ENCODE measurements around the gene PLN.

The PLN gene

DNA sequence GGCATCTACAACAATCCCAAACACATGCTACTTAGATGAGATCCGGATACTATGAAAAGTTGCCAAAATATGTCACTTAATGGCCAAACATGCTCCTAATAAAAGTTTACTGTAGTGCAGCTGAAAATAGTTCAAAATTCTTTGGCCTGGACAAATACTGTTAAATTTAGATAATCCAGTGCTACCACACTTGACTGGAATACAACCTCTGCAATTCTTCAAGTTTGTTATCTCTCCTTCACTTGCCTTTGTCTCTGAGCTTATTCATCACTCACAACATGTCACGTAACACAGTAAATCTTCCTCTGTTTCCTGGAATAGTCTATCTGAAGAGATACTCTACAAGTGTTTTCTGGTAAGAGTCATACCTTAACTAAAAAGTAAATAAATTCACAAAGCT lies 10.5 kb upstream of the PLN start:
- DNase-seq (ENCODE audit: low read depth), result no peak

DNA sequence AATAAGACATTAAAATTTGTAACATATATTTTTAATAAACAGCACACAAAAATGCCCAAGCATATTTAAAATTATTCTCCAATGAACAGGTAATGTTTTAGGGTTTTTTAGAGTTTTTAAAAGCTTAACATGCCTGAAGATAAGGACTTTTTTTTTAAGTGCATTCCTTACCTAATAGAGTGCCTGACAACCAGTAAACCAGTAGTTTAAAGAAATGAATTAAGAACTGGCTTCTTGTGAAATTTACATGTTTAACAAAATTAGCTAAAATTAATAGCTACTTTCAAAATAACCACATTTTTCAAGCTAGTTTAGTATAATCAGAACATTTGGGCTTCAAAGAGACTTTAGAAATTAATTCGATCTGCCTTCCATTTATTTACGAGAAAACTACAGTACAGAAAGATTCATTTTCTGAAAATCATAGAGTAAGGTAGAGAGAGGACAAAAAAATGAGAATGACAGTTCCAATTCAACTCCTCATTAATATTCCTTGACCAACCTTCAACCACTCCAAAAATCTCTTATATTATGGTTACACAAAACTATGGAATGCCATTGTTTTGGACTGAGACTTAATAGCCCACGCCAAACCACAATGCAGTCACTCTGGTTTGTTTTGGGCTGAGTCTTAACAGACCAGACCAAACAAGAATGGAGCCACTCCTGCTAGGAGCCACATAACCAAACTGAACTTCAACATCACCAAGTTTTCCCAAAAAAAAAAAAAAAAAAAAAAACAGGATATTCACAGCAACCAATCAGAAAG lies 5.7 kb upstream of the PLN start:
- DNase-seq (ENCODE audit: low read depth), result no peak

DNA sequence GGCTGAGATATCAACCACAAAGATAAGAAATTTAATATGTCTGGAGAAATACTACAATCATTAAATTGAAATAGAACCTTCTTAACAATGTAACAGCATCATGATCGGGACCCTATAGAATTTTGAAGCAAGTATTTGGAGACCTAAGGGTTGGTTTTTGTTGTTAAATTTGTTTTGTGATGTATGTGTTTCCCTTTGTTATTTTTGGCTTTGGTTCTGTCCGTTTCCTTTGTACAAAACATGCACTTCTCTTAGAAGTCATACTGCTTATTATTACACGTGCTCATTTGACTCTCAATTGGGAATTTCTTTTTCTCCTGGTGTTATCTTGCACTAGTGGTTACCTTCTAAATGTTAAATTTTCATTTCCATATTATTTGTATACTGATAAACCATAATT lies 4.0 kb upstream of the PLN start:
- DNase-seq (ENCODE audit: low read depth), result no peak

DNA sequence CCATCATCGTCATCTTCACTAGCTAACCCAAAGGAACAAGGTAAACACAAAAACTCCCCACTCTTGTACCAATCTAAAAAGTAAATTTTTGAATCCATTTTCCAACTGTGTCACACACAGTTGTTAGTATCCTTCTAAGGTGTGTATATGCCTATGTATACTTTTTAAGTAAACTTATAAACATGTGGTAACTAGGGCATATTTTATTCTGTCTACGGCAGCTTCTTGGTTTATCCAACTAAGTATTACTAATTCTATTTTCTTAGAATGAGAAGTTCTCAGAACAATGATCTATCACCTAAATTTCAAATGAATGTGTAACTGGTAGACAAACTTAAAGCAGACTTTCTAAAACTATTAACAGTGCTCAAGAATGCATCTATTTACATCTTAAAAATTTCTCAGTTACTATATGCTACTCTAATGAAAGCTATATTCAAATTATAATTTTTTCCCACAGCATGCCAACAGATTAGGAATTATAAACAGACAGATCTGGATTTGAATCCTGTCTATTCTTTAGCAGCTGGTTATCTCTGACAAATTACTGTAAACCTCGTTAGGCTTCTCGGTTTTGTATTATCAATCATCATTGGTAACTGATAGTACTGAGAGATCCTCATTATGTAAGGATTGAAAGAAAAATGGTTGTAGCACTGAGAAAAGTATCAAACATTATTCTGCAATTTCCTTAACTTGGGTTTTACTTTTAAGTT lies 1.8 kb upstream of the PLN start:
- no peak for DNase-seq (ENCODE audit: low read depth)

GRCh38 chr6:118546880-118547218 lies 1.2 kb upstream of the PLN start:
- DNase-seq (ENCODE audit: low read depth), result no peak

GRCh38 chr6:118548613-118549012 lies 517 bp downstream of the PLN start:
- DNase-seq (ENCODE audit: low read depth), result no peak

DNA sequence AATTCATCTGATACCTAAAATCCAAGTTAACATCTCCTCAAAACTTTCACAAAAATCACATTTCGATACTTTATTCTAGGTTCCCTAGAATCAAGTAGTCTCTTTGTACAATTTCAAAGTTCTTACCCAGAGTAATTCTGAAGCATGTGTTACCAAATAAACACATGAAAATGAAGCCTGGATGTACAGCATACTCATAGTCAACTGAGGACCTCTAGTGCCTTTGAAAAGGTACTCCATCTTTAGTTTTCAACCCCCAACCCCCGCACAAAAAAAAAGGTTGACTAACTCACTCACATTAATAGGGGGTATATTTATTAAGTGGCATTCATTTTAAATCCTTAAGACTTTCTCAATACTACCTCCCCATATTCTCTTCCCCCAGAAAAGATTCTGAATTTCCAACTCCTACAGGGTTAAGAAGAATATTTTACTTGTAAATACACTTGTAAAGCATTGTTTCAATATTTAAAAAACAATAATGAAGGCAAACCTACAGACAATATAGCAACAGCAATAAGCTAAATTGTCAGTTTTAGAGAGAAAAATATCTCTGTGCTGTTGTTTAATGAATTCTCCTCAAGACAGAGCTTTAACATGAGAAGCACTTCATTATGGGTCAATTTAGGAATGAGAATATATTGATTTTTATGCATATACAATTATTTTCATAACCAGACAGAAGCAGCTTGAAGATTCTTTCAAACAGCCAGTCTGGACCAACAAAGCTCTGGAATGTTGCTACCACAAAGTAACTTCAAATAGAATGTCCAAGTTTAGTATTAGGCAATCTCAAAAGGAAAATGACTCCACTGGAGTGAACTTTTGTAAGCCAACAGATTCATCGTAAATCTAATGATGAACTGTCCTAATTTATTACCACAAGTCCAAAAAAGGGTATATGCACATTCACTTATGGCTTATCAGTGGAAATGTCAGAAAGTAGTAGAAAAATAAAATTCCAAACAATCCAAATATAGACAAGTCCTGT lies 3.3 kb downstream of the PLN start:
- DNase-seq (ENCODE audit: low read depth), result no peak

- no peak for DNase-seq (ENCODE audit: low read depth)
These were observed 5.0 kb downstream of the PLN start for GRCh38 chr6:118553132-118553531.

- DNase-seq (ENCODE audit: low read depth), result no peak
These were observed 6.6 kb downstream of the PLN start for GRCh38 chr6:118554698-118555097.

GRCh38 chr6:118558464-118559217 lies 10.5 kb downstream of the PLN start:
- no peak for DNase-seq (ENCODE audit: low read depth)

- DNase-seq (ENCODE audit: low read depth), result no peak
These were observed 11.6 kb downstream of the PLN start for GRCh38 chr6:118559659-118560058.

DNA sequence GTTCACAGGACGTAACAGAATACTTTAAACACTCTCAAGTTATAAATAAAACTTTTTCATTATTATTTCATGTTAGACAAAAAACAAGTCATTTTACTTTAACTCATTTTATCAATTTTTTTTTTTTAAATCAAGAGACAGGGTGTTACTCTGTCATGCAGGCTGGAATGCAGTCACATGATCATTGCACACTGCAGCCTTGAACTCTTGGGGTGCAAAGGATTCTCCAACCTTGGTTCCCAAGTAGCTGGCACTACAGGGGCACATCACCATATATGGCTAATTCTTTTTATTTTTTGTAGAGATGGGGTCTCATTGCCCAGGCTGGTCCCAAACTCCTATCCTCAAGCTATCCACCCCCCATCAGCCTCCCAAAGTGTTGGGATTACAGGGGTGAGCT lies 14.2 kb downstream of the PLN start:
- no peak for DNase-seq (ENCODE audit: low read depth)

GRCh38 chr6:118562959-118563358 lies 14.9 kb downstream of the PLN start:
- no peak for DNase-seq (ENCODE audit: low read depth)

GRCh38 chr6:118565311-118565960 lies 17.3 kb downstream of the PLN start:
- DNase-seq (ENCODE audit: low read depth), result no peak

GRCh38 chr6:118567974-118568373 lies 19.9 kb downstream of the PLN start:
- DNase-seq (ENCODE audit: low read depth), result no peak

DNA sequence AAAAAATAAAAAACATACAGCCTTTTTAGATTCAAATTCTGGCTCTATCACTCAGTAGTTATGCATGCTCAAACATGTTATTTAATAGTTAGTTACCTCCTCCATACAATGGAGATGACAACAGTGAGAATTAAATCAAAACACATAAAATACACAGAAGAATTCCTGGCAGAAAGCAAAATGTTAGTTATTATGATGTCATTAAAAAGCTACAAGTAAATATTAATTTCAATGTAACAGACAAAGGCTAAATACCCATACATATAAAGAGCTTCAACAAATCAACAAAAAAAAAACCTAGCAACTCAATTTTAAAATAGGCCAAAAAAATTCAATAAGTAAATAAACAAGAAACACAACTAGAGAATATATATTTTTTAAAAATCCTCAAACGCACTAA lies 21.4 kb downstream of the PLN start:
- DNase-seq (ENCODE audit: low read depth), result no peak

DNA sequence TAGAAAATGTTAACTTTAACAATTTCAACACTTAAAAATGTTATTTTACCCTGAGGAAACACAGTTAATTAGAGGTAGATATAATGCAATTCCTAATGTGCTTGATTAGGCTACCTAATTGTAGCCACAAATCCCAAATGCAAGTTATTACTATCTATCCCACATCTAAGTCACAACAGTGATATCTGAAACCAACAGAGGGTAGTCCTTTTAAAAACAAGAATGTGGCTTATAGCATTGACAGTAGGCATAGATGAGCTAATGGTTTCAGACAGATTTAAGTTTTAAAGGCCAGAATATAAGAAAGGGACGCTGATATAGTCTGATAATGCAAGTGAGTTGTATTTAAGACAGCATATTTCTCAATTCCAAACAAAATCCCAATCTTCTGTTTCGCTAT lies 23.0 kb downstream of the PLN start:
- DNase-seq (ENCODE audit: low read depth), result no peak

GRCh38 chr6:118574051-118574865 lies 26.2 kb downstream of the PLN start:
- DNase-seq (ENCODE audit: low read depth), result no peak

GRCh38 chr6:118577972-118578371 lies 29.9 kb downstream of the PLN start:
- DNase-seq (ENCODE audit: low read depth), result no peak

DNA sequence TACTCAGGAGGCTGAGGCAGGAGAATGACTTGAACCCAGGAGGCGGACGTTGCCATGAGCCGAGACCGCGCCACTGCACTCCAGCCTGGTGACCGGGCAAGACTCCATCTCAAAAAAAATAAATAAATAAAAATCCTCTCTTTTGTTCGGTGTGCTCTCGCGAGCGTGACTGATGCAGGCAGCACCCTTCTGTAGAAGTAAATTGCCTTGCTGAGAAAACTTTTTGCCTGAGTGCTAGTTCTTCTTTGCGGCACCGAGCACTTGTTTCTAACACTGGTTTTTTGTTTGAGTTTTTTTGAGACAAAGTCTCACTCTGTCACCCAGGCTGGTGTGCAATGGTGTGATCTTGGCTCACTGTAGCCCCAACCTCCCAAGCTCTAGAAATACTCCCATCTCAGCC lies 30.5 kb downstream of the PLN start:
- DNase-seq (ENCODE audit: low read depth), result no peak

GRCh38 chr6:118579786-118580185 lies 31.7 kb downstream of the PLN start:
- DNase-seq (ENCODE audit: low read depth), result no peak
